GM12892 (cell line): ENCODE data around the gene TTLL11.

ENCODE experiments used
- DNase-seq: peaks from one replicate; pipeline ENCODE4 v3.0.0; 2011; ENCODE audit not compliant: insufficient read length
- FAIRE-seq: peaks from 2 replicates; lab custom pipeline; 2011; peaks lifted over from hg19 to GRCh38; lab: Jason Lieb, UNC
- POLR2A ChIP-seq: IDR thresholded peaks from 2 replicates; pipeline ENCODE4 v1.6.1; 2011; ENCODE audit warnings: low read depth, low read length, control low read depth
- POLR2AphosphoS5 ChIP-seq: IDR thresholded peaks from 2 replicates; pipeline ENCODE4 v1.6.1; 2011; ENCODE audit warnings: low read depth, low read length, control low read depth
- TAF1 ChIP-seq: IDR thresholded peaks from 2 replicates; pipeline ENCODE4 v1.6.1; 2011; ENCODE audit warnings: low read depth, mild to moderate bottlenecking, control low read depth, low read length, borderline replicate concordance

TTLL11 gene

DNA sequence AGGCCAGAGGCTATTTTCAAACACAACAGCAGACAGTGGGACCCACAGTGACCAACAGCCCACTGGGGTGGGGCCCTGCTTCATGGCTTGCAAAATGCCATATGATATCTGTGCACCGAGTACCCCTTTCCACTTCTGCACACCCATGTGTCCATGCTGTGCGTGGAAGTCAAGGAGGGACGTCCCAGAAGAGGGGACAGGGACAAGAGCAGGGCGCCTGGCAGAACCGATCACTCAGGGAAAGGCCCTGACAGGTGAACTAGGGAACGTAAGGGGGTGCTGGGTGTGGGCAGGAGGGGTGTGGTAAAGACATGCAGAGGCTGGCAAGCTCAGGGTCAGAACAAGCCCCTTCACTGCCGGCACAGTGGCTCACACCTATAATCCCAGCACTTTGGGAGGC is 7.6 kb upstream of the TTLL11 start:
- DNase-seq = no peak
- no peak for FAIRE-seq
- TF ChIP-seq POLR2AphosphoS5 (no peak), POLR2A (no peak), TAF1 (no peak)

DNA sequence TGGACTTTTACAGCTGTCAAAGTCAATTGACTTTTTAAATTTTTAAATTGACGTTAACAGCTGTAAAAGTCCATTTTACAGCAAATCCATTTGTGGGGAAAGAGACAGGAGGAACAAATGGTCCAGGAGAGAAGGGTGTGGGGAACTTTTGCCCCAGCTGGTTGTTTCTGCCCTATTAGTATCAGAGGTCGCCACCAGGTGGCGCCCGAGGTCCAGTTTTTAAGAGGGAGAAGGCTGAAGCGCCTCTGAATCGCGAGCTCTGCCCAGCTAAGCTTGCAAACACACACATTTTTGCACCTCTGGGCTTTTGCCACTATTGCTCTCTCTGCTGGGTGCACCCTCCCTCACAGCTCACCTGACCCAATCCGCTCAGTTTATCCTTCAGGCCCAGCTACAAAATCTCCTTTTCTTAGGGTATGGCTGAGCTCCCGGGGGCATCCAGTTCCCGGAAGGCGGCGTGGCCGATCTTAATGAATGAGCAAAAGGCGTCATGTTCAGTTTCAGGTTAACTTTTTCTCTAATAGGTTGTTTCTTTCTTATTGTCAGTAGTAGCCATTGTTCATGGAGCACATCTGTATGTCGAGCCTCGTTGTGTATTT is 6.3 kb upstream of the TTLL11 start:
- peak; percentile 24 for FAIRE-seq
- peak; percentile 51 for DNase-seq
- TF ChIP-seq POLR2A (no peak), TAF1 (no peak), POLR2AphosphoS5 (no peak)

DNA sequence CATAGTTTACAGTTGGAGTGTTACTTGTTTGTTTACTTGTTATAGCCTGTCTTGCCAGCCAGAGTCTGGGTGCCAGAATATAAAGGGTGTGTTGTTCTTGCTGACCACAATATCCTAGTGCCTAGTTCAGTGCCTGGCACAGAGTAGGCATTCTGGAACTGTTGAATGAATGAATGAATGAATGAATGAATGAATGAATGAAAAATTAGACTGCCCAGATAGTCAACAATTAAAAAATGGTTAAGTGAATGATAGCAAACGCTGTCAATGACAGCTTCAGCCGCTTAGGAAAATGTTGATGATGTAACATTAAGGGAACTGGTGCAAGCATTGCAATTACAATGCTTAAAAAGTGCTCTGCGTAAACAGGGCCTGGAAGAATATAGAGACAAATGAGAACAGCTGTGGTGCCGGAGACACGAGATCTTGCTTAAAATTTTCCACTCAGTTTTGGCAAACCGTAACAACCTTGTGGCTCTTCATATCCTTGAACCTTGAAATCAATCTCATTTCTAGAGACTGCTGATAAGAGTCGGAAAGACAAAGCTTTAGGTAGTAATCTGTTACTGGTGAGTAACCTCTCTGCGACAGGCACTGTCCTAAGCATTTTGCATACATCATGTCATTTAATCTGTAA is 4.7 kb upstream of the TTLL11 start:
- FAIRE-seq (no peak), DNase-seq (no peak)

DNA sequence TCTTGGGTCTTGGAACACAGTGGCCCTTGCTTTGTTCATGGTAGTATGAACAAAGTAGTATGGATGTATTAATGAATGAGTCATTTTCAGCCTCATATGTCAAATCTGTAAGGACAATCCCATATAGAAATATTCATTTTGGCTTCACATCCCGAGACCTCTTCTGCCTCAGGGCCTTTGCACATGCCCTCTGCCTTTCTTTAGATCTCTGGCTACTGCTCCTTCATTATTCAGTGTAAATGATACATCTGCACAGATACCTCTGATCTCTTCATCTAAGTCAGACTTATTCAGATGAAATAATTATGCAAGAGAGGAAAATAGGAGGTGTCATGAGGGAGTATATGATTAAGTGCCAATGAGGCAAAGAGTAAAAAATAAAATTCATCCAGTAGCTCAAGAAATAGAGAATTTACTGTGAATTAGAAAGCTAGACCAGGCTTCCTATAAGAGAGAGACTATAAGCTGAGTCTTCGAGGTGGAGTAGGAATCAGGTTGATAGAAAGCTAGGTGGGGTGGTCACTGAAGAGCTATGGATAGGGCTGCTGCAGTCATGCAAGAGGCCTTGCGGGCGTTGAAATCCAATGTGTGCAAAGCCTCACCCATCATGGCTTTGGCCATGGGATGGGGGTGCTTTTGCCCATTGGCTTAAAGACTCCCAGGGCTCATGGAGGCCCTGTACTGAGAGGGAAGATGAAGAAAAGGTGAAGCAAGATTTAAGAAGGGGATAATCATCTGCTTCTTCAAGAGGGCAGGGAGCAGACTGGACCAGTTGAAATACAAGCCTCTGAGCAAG is 3.7 kb upstream of the TTLL11 start:
- FAIRE-seq = no peak
- TF ChIP-seq POLR2AphosphoS5 (no peak), POLR2A (no peak), TAF1 (no peak)
- DNase-seq = no peak

More for the DNA sequence above, 4.7 kb upstream of the TTLL11 start:
- no peak for TF ChIP-seq POLR2A
- TF ChIP-seq POLR2AphosphoS5 = no peak
- no peak for TF ChIP-seq TAF1

DNA sequence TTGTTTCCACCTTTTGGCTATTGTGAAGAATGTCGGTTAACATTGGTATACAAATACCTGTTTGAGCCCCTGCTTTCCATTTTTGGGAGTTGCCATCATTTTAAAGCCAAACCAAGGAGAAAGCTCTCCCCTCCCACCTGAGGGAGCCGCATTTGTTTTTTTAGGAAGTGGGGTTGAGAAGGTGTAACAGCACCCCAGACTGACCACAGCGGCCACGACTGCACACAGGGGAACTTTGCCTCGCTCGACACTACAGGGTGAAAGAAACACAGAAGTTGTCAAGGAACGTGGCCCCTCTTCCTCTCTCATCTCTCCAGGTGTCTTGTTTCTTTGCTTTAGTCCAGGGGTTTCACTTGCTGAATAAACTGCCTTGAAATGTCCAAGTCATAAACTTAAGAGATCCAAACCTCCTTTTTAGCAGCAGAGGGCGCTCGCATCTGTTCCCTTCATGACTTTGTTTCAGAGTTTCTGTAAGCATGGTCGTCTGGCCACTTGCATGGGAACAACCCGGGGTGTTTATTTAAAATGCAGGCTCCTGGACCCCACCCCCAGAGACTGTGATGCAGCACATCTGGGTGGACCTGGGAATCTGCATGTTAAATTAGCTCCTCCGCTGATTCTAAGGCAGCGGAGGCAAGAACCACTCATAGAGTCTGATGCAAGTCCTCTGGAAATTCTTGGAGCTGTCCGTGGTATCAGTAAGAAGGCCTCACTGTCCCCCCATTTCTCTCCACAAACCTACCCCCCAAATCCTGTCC is 2.1 kb upstream of the TTLL11 start:
- TF ChIP-seq POLR2A (no peak), TAF1 (no peak), POLR2AphosphoS5 (no peak)
- DNase-seq (no peak), FAIRE-seq (no peak)

DNA sequence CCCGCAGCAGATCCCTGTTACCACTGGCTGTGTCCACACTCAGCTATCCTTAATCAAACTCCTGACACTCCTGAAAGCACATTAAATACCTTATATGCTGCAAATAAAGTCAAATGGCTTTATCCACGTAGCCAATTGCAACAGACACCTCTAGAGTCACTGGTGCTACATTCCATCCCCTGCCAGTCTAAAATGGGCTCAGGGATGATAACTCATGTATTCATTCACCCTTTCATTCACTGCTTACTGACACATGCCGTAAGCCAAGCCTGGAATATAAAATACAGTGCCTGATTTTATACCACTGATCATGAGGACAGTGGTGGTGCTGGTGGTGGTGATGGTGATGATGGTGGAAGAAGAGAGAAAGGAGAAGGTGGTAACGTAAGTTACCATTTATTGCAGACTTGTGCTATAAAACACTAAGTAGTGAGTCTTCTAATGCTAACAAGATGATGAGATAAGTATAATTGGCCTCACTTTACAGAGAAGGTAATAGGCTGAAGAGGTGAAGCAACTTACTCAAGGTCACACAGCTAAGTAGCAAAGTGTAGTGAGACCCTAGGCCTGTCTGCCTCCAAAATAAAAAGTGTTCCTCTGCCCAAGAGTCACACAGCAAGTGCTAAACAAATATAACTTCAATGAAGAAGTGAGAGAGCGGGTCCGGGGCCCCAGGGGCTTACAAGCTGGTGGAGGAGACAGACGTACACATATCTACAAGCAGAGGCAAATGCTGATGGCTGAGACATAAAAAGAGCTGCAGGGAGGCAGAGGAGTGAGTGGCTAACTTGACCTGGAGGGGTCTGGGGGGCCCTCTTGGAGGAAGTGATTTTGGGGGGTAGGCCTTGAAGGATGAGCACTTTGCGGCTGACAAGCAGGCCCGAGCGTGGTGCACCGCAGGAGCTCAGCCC is 1.2 kb downstream of the TTLL11 start:
- DNase-seq = no peak
- TF ChIP-seq POLR2AphosphoS5 (no peak), POLR2A (no peak), TAF1 (no peak)
- no peak for FAIRE-seq

DNA sequence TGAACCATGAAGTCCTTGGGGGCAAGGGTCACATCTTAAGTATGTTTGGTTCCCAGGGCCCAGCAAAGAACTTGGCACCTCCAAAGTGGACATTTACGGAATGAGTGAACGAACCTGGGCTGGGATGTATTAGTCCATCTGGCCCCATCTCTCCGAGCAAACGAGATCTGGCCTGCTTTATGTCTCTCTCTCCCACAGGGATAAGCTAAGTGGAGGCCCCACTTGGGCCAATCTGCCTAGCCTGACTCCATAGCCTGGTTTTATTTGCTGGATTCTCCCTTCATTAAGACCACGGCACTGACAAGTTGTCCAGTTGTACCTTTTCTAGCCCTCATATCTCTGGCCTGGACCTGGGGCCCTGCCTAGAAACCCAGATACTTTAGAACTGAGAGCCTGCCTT is 2.1 kb downstream of the TTLL11 start:
- DNase-seq (no peak), FAIRE-seq (no peak)
- TF ChIP-seq POLR2A (no peak), POLR2AphosphoS5 (no peak), TAF1 (no peak)

DNA sequence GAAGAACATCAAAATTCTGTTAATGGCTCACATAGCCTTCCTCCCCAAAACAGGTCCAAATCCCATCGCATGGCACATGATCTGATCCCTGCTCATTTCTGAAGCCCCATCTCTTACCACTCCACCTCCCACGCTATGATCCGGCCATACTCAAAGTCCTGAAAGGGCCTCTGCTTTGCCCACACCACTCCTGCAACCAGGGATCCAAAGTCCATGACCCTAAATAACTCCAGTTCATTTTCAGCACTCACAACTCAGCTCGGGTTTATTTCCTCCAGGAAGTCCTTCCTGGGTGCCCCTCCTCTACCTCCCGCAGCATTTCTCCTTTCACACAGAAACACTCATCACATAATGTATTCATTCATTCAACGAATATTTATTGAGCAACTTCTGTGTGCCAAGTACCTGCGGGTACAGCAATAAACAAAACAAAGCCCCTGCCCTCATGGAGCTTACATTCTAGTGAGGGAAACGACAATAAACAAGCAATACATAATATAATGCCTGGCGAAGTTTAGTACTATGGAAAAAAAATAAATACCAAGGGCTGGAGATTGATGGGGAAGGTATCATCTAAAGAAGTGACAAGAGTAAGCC is 2.7 kb downstream of the TTLL11 start:
- FAIRE-seq = no peak
- DNase-seq = no peak
- TF ChIP-seq TAF1 (no peak), POLR2A (no peak), POLR2AphosphoS5 (no peak)

DNA sequence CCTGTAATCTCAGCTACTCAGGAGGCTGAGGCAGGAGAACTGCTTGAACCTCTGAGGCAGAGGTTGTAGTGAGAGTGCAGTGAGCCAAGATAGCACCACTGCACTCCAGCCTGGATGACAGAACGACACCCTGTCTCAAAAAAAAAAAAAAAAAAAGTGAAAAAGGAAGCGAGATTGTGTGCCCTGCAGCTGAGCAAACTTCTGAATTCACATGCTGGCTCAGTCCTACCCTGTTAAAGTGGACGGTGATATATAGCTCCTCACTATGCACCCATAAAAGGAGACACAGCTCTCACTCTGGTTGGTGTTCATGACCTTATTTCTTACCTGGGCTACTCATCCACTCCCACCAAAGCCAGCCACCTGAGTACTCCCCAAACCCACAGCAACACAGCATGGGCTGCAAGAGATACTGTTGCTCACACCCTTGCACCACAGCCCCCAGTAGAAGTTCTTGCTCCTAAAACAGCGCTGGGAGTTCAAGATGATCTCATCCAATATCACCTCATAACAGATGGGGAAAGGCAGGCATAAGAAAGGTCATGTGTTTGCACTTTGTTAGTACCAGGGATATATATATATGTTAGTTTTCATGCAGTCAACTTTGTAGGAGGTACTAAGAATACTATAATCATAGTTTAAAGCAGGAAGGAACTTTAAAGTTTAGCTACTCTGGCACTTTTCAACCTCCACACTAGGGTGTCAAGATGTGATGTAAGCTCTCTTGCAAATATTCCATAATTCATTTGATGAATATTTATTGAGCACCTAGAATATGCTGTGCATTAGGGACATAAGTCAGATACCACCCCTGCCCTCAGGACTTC is 4.0 kb downstream of the TTLL11 start:
- FAIRE-seq = no peak
- DNase-seq = no peak
- TF ChIP-seq POLR2AphosphoS5 (no peak), POLR2A (no peak), TAF1 (no peak)
